Neuronal stem cell (in vitro differentiated cells): Measurements from ENCODE around the gene ATRN.
A peak's percentile ranks its signal among the peaks of the same experiment; 100 is the strongest.
"Not testable (repeated sequence)": the region's sequence is repeated elsewhere in the genome, so short reads cannot be mapped to it uniquely, and the experiment has no call there.

Experiments
- DNase-seq: peaks from one replicate; pipeline ENCODE4 v3.0.0-alpha.2; 2013; ENCODE audit warnings: low spot score
- H2AFZ ChIP-seq: one replicate; pipeline ENCODE4 v1.6.1; 2013; ENCODE audit warnings: mild to moderate bottlenecking, low read length, inconsistent platforms
- H2AK5ac ChIP-seq: 2 replicates; pipeline ENCODE4 v1.6.1; 2013; ENCODE audit warnings: low read depth, mild to moderate bottlenecking, inconsistent platforms, low read length, moderate library complexity, mixed read lengths
- H2BK120ac ChIP-seq: 2 replicates; pipeline ENCODE4 v1.6.1; 2013; ENCODE audit warnings: low read depth, mild to moderate bottlenecking, inconsistent platforms, low read length, moderate library complexity, mixed read lengths
- H2BK12ac ChIP-seq: one replicate; pipeline ENCODE4 v1.6.1; 2013; ENCODE audit warnings: low read length, inconsistent platforms
- H2BK15ac ChIP-seq: 2 replicates; pipeline ENCODE4 v1.6.1; 2013; ENCODE audit warnings: mild to moderate bottlenecking, low read length, inconsistent platforms, mixed read lengths
- H2BK5ac ChIP-seq: one replicate; pipeline ENCODE4 v1.6.1; 2013; ENCODE audit warnings: inconsistent platforms, mild to moderate bottlenecking, low read length, moderate library complexity
- H3K14ac ChIP-seq: one replicate; pipeline ENCODE4 v1.6.1; 2013; ENCODE audit warnings: low read length, inconsistent platforms
- H3K18ac ChIP-seq: 2 replicates; pipeline ENCODE4 v1.6.1; 2013; ENCODE audit warnings: low read length, inconsistent platforms
- H3K23ac ChIP-seq: 2 replicates; pipeline ENCODE4 v1.6.1; 2013; ENCODE audit warnings: low read depth, mild to moderate bottlenecking, mixed read lengths, low read length, inconsistent platforms; ENCODE audit not compliant: poor library complexity
- H3K27ac ChIP-seq: replicated peaks from 3 replicates; pipeline ENCODE4 v1.5.1; 2013; ENCODE audit warnings: low read length, inconsistent platforms
- H3K27me3 ChIP-seq, 3 experiments: 2 replicates each; pipeline ENCODE4 v1.6.1; 2013; ENCODE audit warnings: low read length in 3 of 3, mild to moderate bottlenecking in 2 of 3, inconsistent platforms in 1 of 3, low read depth in 1 of 3, mixed read lengths in 1 of 3, moderate library complexity in 1 of 3; ENCODE audit not compliant: control insufficient read depth in 3 of 3, insufficient read depth in 3 of 3
- H3K36me3 ChIP-seq, 2 donors: replicated peaks in 1 of 2; 2 replicates each; pipeline ENCODE4 v1.6.1; 2013; ENCODE audit warnings: low read length in 2 of 2; ENCODE audit not compliant: control insufficient read depth in 2 of 2, insufficient read depth in 2 of 2
- H3K4ac ChIP-seq: 2 replicates; pipeline ENCODE4 v1.6.1; 2013; ENCODE audit warnings: inconsistent platforms, mild to moderate bottlenecking, low read length, moderate library complexity
- H3K4me1 ChIP-seq, 2 donors: 1 replicate in 1 of 2; 2 replicates in 1 of 2; pipeline ENCODE4 v1.6.1; 2013; ENCODE audit warnings: low read length in 2 of 2, low read depth in 1 of 2; ENCODE audit not compliant: control insufficient read depth in 2 of 2, insufficient read depth in 1 of 2
- H3K4me2 ChIP-seq: one replicate; pipeline ENCODE4 v1.6.1; 2013; ENCODE audit warnings: mild to moderate bottlenecking, low read length, inconsistent platforms; ENCODE audit not compliant: insufficient read depth, poor library complexity, severe bottlenecking
- H3K4me3 ChIP-seq, 2 donors: 2 replicates each; pipeline ENCODE4 v1.5.1; 2013; ENCODE audit warnings: low read length in 2 of 2, mild to moderate bottlenecking in 2 of 2, inconsistent platforms in 1 of 2, moderate library complexity in 1 of 2
- H3K79me1 ChIP-seq: one replicate; pipeline ENCODE4 v1.6.1; 2013; ENCODE audit warnings: low read depth, mild to moderate bottlenecking, inconsistent platforms, low read length, moderate library complexity
- H3K9ac ChIP-seq: one replicate; pipeline ENCODE4 v1.6.1; 2013; ENCODE audit warnings: mild to moderate bottlenecking, low read depth, low read length, inconsistent platforms; ENCODE audit not compliant: poor library complexity
- H3K9me3 ChIP-seq, 2 donors: replicated peaks in 1 of 2; 2 replicates each; pipeline versions ENCODE3 to v1.6.1; 2013; ENCODE audit warnings: low read length in 2 of 2, mild to moderate bottlenecking in 2 of 2, inconsistent platforms in 1 of 2, low read depth in 1 of 2, mixed read lengths in 1 of 2, moderate library complexity in 1 of 2; ENCODE audit not compliant: control insufficient read depth in 2 of 2, insufficient read depth in 1 of 2
- H4K8ac ChIP-seq: one replicate; pipeline ENCODE4 v1.6.1; 2013; ENCODE audit warnings: low read depth, mild to moderate bottlenecking, inconsistent platforms, low read length, moderate library complexity
- H4K91ac ChIP-seq: one replicate; pipeline ENCODE4 v1.6.1; 2013; ENCODE audit warnings: low read length, low read depth, mild to moderate bottlenecking, inconsistent platforms; ENCODE audit not compliant: poor library complexity
- WGBS, 2 donors: extraction: QIAGEN DNeasy Blood & Tissue Kit; methylation state at CpG; one replicate each; pipeline ENCODE4 v1.1.7; 2013; ENCODE audit warnings: missing lambda C conversion rate in 2 of 2, mixed read lengths in 1 of 2; ENCODE audit not compliant: insufficient read length in 2 of 2, insufficient replicate concordance in 1 of 2; ENCODE audit errors: extremely low coverage in 2 of 2; 5-methylcytosine and 5-hydroxymethylcytosine counted together

The ATRN gene

DNA sequence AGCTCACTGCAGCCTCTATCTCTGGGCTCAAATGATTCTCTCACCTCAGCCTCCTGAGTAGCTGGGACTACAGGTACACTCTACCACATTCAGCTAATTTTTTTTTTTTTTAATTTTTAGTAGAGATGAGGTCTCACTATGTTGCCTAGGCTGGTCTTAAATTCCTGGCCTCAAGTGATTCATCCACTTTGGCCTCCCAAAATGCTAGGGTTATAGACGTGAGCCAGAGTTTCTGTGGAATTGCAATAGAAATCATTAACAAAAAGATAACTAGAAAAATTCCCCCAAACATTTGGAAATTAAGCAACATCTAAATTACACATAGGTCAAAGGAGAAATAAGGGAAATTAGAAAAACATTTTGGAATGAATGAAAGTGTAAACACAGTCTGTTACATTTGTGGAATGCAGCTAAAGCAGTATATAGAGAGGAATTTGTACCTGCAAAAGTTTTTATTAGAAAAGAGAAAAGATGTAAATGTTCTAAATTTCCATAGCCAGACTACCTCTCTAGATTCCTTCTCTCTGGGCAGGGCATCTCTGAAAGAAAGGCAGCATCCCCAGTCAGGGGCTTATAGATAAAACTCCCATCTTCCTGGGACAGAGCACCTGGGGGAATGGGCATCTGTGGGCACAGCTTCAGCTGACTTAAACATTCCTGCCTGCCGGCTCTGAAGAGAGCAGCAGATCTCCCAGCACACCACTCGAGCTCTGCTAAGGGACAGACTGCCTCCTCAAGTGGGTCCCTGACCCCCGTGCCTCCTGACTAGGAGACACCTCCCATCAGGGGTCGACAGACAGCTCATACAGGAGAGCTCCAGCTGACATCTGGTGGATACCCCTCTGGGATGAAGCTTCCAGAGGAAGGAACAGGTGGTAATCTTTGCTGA, 51.3 kb downstream of the ATRN start:
- Histone ChIP-seq H3K79me1 (no peaks in the 10 kb centered on the region), H2AFZ (no peak overlapping the region), H3K4me1 (no peaks in the 10 kb centered on the region), H4K8ac (no peak overlapping the region), H3K27me3 (no peaks in the 10 kb centered on the region), H2BK12ac (no peak overlapping the region), H3K4me3 (no peak overlapping the region), H3K36me3 (peaks cover 0 to 2% of the 10 kb centered on the region in 2 donors), H3K4me2 (no peak overlapping the region), H2AK5ac (no peak overlapping the region), H3K14ac (peak overlapping the region; percentile 82), H3K4ac (no peak overlapping the region), H3K9ac (no peak overlapping the region), H2BK5ac (no peak overlapping the region), H3K27ac (no peak overlapping the region), H3K9me3 (peaks cover 2 to 5% of the 10 kb centered on the region in 2 donors), H3K18ac (no peak overlapping the region), H2BK120ac (no peak overlapping the region), H2BK15ac (no peak overlapping the region), H4K91ac (no peak overlapping the region), H3K23ac (no peak overlapping the region)
- DNase-seq: no peak
- no CpG with 5 or more reads among the region's 5 CpGs for whole genome bisulfite sequencing, 2 donors

DNA sequence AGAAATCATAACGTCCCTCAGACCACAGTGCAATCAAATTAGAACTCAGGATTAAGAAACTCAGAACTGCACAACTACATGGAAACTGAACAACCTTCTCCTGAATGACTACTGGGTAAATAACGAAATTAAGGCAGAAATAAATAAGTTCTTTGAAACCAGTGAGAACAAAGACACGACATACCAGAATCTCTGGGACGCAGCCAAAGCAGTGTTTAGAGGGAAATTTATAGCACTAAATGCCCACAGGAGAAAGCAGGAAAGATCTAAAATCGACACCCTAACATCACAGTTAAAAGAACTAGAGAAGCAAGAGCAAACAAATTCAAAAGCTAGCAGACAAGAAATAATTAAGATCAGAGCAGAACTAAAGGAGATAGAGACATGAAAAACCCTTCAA, 53.9 kb downstream of the ATRN start:
- H2BK120ac ChIP-seq, H2AFZ ChIP-seq, H4K8ac ChIP-seq, H3K36me3 ChIP-seq, H3K79me1 ChIP-seq, H3K9ac ChIP-seq, H3K4me2 ChIP-seq, H3K18ac ChIP-seq, H3K27me3 ChIP-seq, H3K27ac ChIP-seq, H2AK5ac ChIP-seq, H2BK15ac ChIP-seq, H2BK12ac ChIP-seq, H3K4ac ChIP-seq, H4K91ac ChIP-seq, DNase-seq, H3K9me3 ChIP-seq, H2BK5ac ChIP-seq, H3K23ac ChIP-seq, H3K14ac ChIP-seq, H3K4me3 ChIP-seq, H3K4me1 ChIP-seq: not testable (repeated sequence)
- whole genome bisulfite sequencing, 2 donors: no CpG with 5 or more reads among the region's 5 CpGs

DNA sequence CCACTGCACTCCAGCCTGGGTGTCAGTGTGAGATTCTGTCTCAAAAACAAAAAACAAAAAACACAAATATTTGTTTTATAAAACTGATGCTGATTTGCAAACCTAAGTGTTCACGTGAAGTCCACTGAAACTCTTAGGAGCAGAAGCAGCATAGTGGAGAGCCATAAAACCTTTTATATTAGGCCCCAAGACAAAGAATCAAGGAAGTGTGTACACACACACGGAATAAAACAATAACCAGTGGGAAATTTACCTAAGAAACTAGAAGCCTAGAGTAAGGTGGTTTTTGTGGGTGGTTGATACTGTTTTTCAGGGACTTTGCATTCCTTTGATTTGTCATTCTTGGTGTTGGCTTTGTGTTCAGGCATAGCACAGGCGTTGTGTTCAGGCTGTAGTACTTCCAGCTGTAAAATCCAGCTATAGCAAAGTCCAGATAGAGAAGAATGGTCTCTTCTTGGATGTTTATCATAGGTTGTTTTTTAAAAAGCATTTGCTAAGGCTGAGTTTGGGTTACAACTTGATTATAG, 61.3 kb downstream of the ATRN start:
- no peak overlapping the region for H3K4me2 ChIP-seq
- WGBS, 2 donors: no CpG with 5 or more reads among the region's 3 CpGs
- no peak overlapping the region for H2AK5ac ChIP-seq
- H3K9me3 ChIP-seq: peaks cover 0 to 4% of the 10 kb centered on the region in 2 donors
- H2BK120ac ChIP-seq: no peak overlapping the region
- no peaks in the 10 kb centered on the region for H3K79me1 ChIP-seq
- H4K91ac ChIP-seq: no peak overlapping the region
- no peak overlapping the region for H3K18ac ChIP-seq
- no peak overlapping the region for H3K4ac ChIP-seq
- H2BK15ac ChIP-seq: no peak overlapping the region
- H4K8ac ChIP-seq: no peak overlapping the region
- no peaks in the 10 kb centered on the region for H3K4me1 ChIP-seq
- no peaks in the 10 kb centered on the region for H3K36me3 ChIP-seq
- H2AFZ ChIP-seq: no peak overlapping the region
- DNase-seq: no peak
- H3K27me3 ChIP-seq: no peaks in the 10 kb centered on the region
- no peak overlapping the region for H2BK12ac ChIP-seq
- no peak overlapping the region for H3K4me3 ChIP-seq
- H3K14ac ChIP-seq: no peak overlapping the region
- no peak overlapping the region for H3K23ac ChIP-seq
- no peak overlapping the region for H2BK5ac ChIP-seq
- no peak overlapping the region for H3K9ac ChIP-seq
- H3K27ac ChIP-seq: no peak overlapping the region

DNA sequence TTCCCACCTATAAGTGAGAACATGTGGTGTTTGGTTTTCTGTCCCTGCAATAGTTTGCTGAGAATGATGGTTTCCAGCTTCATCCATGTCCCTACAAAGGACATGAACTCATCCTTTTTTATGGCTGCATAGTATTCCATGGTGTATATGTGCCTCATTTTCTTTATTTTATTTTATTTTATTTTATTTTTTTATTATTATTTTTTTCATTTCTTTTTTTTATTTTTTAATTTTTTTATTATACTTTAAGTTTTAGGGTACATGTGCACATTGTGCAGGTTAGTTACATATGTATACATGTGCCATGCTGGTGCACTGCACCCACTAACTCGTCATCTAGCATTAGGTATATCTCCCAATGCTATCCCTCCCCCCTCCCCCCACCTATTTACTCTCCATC, 66.9 kb downstream of the ATRN start:
- not testable (repeated sequence) for H3K4me2 ChIP-seq, H3K36me3 ChIP-seq

More for the DNA sequence above, 66.9 kb downstream of the ATRN start:
- not testable (repeated sequence) for H3K27ac ChIP-seq, H2AFZ ChIP-seq, H2BK5ac ChIP-seq, H4K8ac ChIP-seq, H3K14ac ChIP-seq, H3K79me1 ChIP-seq, H3K9ac ChIP-seq, H3K18ac ChIP-seq, H2BK12ac ChIP-seq, H2BK15ac ChIP-seq, DNase-seq, H3K9me3 ChIP-seq, H3K4me1 ChIP-seq, H3K23ac ChIP-seq, H3K27me3 ChIP-seq, H2BK120ac ChIP-seq, H3K4ac ChIP-seq, H2AK5ac ChIP-seq, H4K91ac ChIP-seq, H3K4me3 ChIP-seq
- WGBS, 2 donors: no CpG with 5 or more reads among the region's 1 CpG
